ENCODE results near the gene TTC33. TPM values are rescaled to one million over a fixed set of nuclear protein-coding genes. Genes with fewer than 3 reads are reported as not detected.

The TTC33 gene
- total and polyA plus RNA-seq, 2 donors (not counting 1 experiment from before 2014, with no cell fraction given) = 2.1 to 15.8 TPM

DNA sequence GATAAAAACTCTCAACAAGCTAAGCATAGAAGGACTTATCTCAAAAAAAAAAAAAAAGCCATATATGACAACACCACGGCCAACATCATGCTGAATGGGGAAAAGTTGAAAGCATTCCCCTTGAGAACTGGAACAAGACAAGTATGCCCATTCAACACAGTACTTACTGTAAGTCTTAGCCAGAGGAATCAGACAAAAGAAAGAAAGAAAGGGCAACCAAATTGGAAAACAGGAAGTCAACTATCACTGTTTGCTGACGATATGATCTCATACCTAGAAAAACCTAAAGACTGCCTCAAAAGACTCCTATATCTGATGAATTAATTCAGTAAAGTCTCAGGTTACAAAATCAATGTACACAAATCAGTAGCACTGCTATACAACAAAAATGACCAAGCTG, 100.6 kb downstream of the TTC33 start:
- Histone ChIP-seq H2AFZ (ENCODE audit: insufficient read depth, low read depth, low read length, poor library complexity, severe bottlenecking) (no peak overlapping the region), H3K9ac (ENCODE audit: low read length) (no peak overlapping the region), H3K36me3 (replicated peaks in 1 of 2; ENCODE audit: control extremely low read depth in 1 of 2, control insufficient read depth in 1 of 2, extremely low read depth in 1 of 2, insufficient read depth in 2 of 2, low read length in 1 of 2) (no peaks in the 10 kb centered on the region), H4K20me1 (ENCODE audit: control insufficient read depth, insufficient read depth, low read length, poor library complexity, severe bottlenecking) (no peaks in the 10 kb centered on the region), H3K4me3 (ENCODE audit: control extremely low read depth in 1 of 5, extremely low read depth in 1 of 5, insufficient read depth in 1 of 5, low read depth in 2 of 5, low read length in 4 of 5) (no peak overlapping the region), H3K9me3 (ENCODE audit: control extremely low read depth in 1 of 3, control insufficient read depth in 2 of 3, insufficient read depth in 1 of 3, low read length in 2 of 3) (no peaks in the 10 kb centered on the region), H3K27me3 (replicated peaks in 1 of 4; ENCODE audit: control extremely low read depth in 1 of 4, control insufficient read depth in 3 of 4, insufficient read depth in 4 of 4, low read length in 3 of 4) (no peaks in the 10 kb centered on the region), H3K79me2 (ENCODE audit: control insufficient read depth, insufficient read depth, low read length) (no peaks in the 10 kb centered on the region), H3K27ac (ENCODE audit: low read length in 2 of 2) (no peak overlapping the region), H3K4me1 (ENCODE audit: control insufficient read depth in 2 of 2, insufficient read depth in 2 of 2, low read length in 2 of 2) (peaks cover 15 to 19% of the 10 kb centered on the region in 2 donors), H3K4me2 (replicated peaks; ENCODE audit: low read depth, low read length, poor library complexity, severe bottlenecking) (no peak overlapping the region)
- no peaks in the 10 kb centered on the region for H3K9me3 Mint-ChIP-seq (ENCODE audit: insufficient read depth)
- H3K4me3 Mint-ChIP-seq = no peak overlapping the region
- no peak for ATAC-seq (ENCODE audit: low read depth)
- no CpG with 5 or more reads among the region's 2 CpGs for whole genome bisulfite sequencing (ENCODE audit: insufficient coverage)
- CTCF ChIA-PET = interaction anchor here (0.7 kb wide), 1 partner anchor 310 kb away, joined by 4 read pairs; no protein-coding TSS in a partner anchor
- no peak overlapping the region for H3K27ac Mint-ChIP-seq
- intact Hi-C loops (cut with micrococcal nuclease) = loop anchor here (5.0 kb wide), 1 partner anchor 33 kb away; no protein-coding TSS in a partner anchor
- POLR2A ChIA-PET = no interaction called here
- peaks cover 29% of the 10 kb centered on the region for H3K4me1 Mint-ChIP-seq
- no peaks in the 10 kb centered on the region for H3K27me3 Mint-ChIP-seq
- no peak for DNase-seq
- TF ChIP-seq CTCF (IDR thresholded peaks at IDR 0.05) (no peak), EZH2 (IDR thresholded peaks at IDR 0.05; ENCODE audit: borderline replicate concordance, insufficient read depth, low read depth, low read length, poor library complexity, severe bottlenecking) (no peak)

DNA sequence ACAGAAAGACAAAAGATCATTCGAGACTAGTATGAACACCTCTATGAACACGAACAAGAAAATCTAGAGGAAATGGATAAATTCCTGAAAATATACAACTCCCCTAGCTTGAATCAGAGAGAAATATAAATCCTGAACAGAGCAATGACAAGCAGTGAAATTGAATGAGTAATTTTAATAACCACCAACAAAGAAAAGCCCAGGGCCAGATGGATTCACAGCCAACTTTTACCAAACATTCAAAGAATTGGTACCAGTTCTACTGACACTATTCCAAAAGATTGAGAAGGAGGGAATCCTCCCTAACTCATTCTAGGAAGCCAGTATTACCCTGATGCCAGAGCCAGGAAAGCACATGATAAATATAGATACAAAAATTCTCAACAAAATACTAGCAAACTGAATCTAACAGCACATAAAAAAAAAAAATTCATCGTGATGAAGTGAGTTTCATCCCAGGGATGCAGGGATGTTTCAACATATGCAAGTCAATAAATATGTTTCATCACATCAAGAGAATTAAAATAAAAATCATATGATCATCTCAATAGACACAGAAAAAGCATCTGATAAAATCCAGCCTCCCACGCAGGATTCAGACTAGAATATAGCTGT, 101.3 kb downstream of the TTC33 start:
- Histone ChIP-seq H3K4me2 (replicated peaks; ENCODE audit: low read depth, low read length, poor library complexity, severe bottlenecking) (peak overlapping the region; percentile 51), H2AFZ (ENCODE audit: insufficient read depth, low read depth, low read length, poor library complexity, severe bottlenecking) (peak overlapping the region; percentile 43), H3K4me3 (ENCODE audit: control extremely low read depth in 1 of 5, extremely low read depth in 1 of 5, insufficient read depth in 1 of 5, low read depth in 2 of 5, low read length in 4 of 5) (no peak overlapping the region), H3K9ac (ENCODE audit: low read length) (peak overlapping the region; percentile 9), H4K20me1 (ENCODE audit: control insufficient read depth, insufficient read depth, low read length, poor library complexity, severe bottlenecking) (no peaks in the 10 kb centered on the region), H3K27ac (ENCODE audit: low read length in 2 of 2) (no peak overlapping the region), H3K79me2 (ENCODE audit: control insufficient read depth, insufficient read depth, low read length) (no peaks in the 10 kb centered on the region), H3K9me3 (ENCODE audit: control extremely low read depth in 1 of 3, control insufficient read depth in 2 of 3, insufficient read depth in 1 of 3, low read length in 2 of 3) (no peaks in the 10 kb centered on the region), H3K36me3 (replicated peaks in 1 of 2; ENCODE audit: control extremely low read depth in 1 of 2, control insufficient read depth in 1 of 2, extremely low read depth in 1 of 2, insufficient read depth in 2 of 2, low read length in 1 of 2) (no peaks in the 10 kb centered on the region), H3K27me3 (replicated peaks in 1 of 4; ENCODE audit: control extremely low read depth in 1 of 4, control insufficient read depth in 3 of 4, insufficient read depth in 4 of 4, low read length in 3 of 4) (no peaks in the 10 kb centered on the region), H3K4me1 (ENCODE audit: control insufficient read depth in 2 of 2, insufficient read depth in 2 of 2, low read length in 2 of 2) (peaks cover 21 to 25% of the 10 kb centered on the region in 2 donors)
- CTCF ChIA-PET = interaction anchor here (0.7 to 1.1 kb wide), 2 partner anchors 310 to 706 kb away, joined by 3 to 4 read pairs; no protein-coding TSS in a partner anchor
- TF ChIP-seq EZH2 (IDR thresholded peaks at IDR 0.05; ENCODE audit: borderline replicate concordance, insufficient read depth, low read depth, low read length, poor library complexity, severe bottlenecking) = no peak
- TF ChIP-seq CTCF (IDR thresholded peaks at IDR 0.05) = no peak
- POLR2A ChIA-PET = no interaction called here
- Mint-ChIP-seq H3K9me3 (ENCODE audit: insufficient read depth) (no peaks in the 10 kb centered on the region), H3K4me3 (peak overlapping the region; percentile 27), H3K27ac (no peak overlapping the region), H3K4me1 (peaks cover 36% of the 10 kb centered on the region), H3K27me3 (no peaks in the 10 kb centered on the region)
- DNase-seq (no peak), ATAC-seq (ENCODE audit: low read depth) (no peak)
- WGBS (ENCODE audit: insufficient coverage) = no CpG with 5 or more reads among the region's 4 CpGs
- intact Hi-C loops (cut with micrococcal nuclease) = no loop called here
